HG02798 (cell line): ENCODE data around the gene NPEPPS.
"Not testable (repeated sequence)": the region's sequence is repeated elsewhere in the genome, so short reads cannot be mapped to it uniquely, and the experiment has no call there.

Experiments used
- ATAC-seq: cut with Tn5 transposase; IDR thresholded peaks from one replicate; pipeline ENCODE4 v1.9.1; 2021; ENCODE audit warnings: mild to moderate bottlenecking; ENCODE audit not compliant: unreplicated experiment, poor library complexity

The NPEPPS gene

GRCh38 chr17:47530557-47531232 is at the start of gene NPEPPS:
NPEPPS (plus strand) TSS chr17:47531108; CDS start chr17:47531301, 193 bp downstream.
- peak; percentile 85 for ATAC-seq

DNA sequence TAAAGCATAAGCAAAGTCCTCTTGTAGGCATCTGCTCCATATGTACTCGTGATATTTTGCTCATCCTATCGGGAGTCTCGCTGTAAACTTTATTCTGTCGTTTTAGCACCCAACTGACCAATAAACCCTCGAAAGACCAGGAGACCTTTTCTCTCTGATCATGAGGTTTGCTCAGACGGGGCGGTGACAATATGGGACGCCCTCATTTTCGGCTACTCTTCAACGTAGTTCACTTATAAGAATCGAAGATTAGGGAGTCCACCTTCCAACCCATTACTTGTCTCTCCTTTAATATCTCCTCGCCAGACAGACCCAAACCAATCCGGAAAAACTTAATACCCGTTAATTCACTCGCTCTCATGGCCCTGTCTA is 39.1 kb upstream of the NPEPPS start:
- not testable (repeated sequence) for ATAC-seq

DNA sequence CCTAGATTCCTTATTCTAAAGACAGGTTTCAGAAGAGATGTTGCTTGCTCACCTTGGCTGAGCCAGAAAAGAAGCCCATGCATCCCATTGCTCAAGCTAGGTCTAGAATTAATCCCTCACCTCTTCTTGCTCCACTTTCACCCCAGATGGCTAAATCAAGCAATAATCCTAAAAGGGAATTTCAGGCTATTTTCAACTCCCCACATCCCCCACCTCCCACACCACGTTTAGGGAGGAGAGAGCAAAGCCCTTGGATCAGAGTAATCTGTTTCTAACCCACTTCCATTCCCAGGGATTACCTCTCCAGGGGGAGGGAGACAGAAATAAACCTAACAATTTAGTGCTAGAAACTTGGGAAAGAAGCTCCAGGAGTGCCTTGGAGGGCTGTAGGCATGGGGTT is 31.8 kb upstream of the NPEPPS start:
- not testable (repeated sequence) for ATAC-seq

- not testable (repeated sequence) for ATAC-seq
These were observed 31.4 kb upstream of the NPEPPS start for GRCh38 chr17:47499494-47499893.

DNA sequence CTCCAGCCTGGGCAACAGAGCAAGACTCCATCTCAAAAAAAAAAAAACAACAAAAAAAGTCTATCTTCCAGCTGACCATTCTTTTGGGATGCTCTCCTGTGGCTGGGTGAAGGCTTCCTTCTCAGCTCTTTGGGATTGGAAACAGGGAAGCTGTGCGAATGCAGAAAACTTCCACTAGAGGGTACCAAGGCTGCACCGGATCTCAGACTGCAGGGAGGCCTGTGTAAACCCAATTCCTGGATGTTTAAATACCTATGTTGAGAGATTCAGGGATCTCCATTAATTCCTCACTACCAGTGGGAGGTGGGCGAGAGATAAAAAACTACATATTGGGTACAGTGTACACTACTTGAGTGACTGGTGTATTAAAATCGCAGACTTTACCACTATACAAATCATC is 30.3 kb upstream of the NPEPPS start:
- not testable (repeated sequence) for ATAC-seq

- peak; percentile 80 for ATAC-seq
These were observed 28.7 kb upstream of the NPEPPS start for GRCh38 chr17:47502122-47502731.

DNA sequence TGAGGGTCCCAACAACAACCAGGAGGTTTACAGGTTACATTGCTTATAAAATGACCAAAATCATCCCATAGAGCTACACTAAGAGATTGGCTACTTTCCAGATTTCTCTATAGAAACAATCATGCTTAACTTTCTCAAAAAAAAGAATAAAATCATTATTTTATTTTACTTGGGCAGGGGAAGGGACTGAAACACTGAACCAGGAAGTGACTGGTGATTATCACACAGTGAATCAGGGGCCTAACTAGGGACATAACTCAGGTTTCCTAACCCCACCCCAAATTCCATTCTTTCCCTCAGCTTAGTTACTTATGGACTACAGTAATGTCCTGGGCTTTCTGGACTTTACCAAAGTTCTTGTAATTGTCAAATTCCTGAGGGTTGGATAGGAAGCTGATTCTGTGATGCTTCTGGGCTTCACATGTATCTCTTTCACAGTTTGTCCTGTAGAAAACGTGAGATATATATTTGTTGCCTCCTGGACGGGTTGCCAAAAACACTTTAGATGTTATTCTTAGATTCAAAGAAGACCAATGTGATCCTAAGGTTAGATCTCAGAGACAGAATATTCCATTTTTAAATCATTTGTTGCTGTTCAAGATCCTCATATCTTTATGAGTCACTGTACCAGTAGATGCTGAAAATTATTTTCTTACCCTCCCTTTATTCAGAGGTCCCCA is 28.0 kb upstream of the NPEPPS start:
- not testable (repeated sequence) for ATAC-seq

- not testable (repeated sequence) for ATAC-seq
These were observed 19.2 kb upstream of the NPEPPS start for GRCh38 chr17:47511701-47512146.

DNA sequence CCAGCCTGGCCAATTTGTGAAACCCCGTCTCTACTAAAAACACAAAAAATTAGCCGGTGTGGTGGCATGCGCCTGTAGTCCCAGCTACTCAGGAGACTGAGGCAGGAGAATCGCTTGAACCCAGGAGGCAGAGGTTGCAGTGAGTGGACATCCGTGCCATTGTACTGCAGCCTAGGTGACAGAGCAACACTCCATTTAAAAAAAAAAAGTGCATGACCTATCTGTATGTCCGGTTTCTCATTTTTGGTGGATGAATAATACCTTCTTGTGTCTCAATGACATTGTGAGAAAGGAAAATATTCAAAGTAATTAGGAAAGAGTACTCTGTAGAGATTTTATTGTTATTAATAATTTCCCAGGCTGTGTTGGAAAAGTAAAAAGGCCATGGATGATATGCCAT is 17.6 kb upstream of the NPEPPS start:
- not testable (repeated sequence) for ATAC-seq

DNA sequence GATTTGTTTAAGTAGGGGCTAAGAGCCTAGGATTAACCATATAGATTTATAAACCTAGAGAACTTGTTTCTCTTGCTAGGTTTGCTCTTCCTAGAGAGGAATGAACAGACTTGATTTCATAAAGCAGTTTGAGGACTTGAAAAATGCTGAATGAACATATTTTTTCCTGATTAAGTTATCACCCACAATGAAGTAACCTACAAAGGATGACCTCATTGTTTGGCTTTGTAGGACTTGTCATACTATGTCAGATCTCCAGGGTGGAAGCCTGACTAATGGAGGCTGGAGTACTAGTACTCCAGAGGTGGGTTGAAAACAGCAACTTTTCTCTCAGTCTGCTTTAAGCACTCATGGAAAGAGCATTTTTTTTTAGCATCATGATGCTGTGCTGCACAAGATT is 12.0 kb upstream of the NPEPPS start:
- ATAC-seq, result not testable (repeated sequence)

- not testable (repeated sequence) for ATAC-seq
These were observed 11.5 kb upstream of the NPEPPS start for GRCh38 chr17:47519365-47519764.

DNA sequence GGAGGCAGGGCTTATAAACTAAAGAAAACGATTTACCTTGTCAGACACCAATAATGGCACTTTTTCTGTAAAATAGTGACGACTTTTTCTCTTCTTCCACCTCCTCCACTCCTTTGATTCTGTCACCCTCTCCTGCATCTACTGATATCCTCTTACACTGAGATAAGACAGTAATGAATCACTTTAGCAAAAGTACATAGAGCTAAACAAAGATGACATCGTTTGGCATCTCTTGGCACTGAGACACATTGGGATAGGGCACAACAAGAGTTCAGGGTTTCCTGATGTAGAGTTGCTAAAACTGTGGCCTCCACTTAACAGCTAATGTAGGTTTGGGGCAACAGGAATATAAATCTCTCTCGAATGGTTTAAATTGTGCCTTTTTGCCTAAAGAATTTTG is 10.6 kb upstream of the NPEPPS start:
- ATAC-seq, result not testable (repeated sequence)

DNA sequence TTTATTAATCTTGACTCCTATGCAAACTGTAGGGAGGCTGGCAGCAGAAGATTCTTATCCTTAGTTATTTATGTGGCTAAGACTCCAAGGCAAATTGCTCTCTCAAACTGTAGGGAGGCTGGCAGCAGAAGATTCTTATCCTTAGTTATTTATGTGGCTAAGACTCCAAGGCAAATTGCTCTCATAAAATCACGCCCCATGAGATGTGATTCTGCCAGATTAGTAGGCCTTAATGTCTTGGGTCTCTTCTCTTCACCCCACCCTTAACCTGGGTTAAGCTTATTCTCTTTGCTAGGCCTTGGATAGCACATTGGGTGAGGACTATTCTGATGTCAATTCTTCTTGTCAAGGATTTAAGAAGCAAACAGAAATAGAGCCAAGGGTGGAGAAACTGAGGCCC is 9.5 kb upstream of the NPEPPS start:
- not testable (repeated sequence) for ATAC-seq

- ATAC-seq, result not testable (repeated sequence)
These were observed 8.6 kb upstream of the NPEPPS start for GRCh38 chr17:47522341-47522740.

GRCh38 chr17:47531233-47531820 is 419 bp downstream of the NPEPPS start:
- ATAC-seq, result peak; percentile 23

DNA sequence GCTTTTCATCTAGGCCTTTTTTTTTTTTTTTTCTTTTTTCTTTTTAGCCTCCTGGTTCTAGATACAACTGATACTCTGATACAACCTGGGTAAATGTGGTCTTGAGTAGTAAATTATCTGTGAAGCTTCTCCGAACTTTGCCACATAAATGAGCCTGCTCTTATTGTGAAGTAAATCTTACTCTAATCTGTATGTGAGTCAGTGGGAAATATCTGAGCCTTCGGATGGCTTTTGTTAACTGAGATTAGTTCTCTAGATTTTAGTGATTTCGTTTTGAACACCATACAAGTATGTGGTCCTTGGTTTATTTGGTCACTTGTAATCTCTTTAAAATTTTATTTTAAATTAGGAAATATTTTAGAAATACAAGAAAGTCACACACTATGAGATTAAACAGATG is 8.2 kb downstream of the NPEPPS start:
- ATAC-seq, result not testable (repeated sequence)

- ATAC-seq, result not testable (repeated sequence)
These were observed 10.8 kb downstream of the NPEPPS start for GRCh38 chr17:47541676-47542075.

- ATAC-seq, result not testable (repeated sequence)
These were observed 13.4 kb downstream of the NPEPPS start for GRCh38 chr17:47544327-47544726.

- not testable (repeated sequence) for ATAC-seq
These were observed 23.8 kb downstream of the NPEPPS start for GRCh38 chr17:47554733-47555132.

- not testable (repeated sequence) for ATAC-seq
These were observed 25.2 kb downstream of the NPEPPS start for GRCh38 chr17:47556108-47556507.

DNA sequence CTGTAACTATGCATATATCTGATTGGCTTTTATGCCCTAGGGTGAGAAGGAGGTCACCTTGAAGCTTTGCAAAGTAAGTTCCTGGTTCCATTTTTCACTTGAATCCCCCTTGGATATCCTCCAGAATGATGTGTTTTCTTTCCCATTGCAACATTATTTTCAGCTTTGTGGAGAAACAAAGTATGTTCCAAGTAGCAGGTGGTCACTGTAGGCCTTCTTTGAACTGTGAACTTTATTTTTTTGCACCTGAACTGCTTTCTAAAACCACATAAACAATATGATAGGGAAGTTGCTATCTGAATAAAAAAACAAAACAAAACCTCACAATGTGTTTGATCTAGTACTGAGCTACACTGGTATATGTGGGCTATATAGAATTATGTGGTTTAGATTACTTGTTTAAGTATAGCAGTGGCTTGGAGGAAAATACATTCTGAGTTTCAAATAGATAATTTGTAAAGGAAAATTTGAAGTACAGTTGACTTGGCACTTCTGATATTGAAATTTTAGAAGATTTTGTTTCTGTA is 29.7 kb downstream of the NPEPPS start:
- not testable (repeated sequence) for ATAC-seq
